ENCODE results near the gene CSAD. TPM values are rescaled to one million over a fixed set of nuclear protein-coding genes. Genes with fewer than 3 reads are reported as not detected.

CSAD gene
- total RNA-seq, 2 experiments from 2014 or later, result 25.8 to 26.9 TPM

GRCh38 chr12:53127169-53127568, 53.6 kb downstream of the CSAD start:
- CTCF ChIA-PET (ENCODE audit: unreplicated experiment), result no interaction called here
- no TSS peak for BruUV-seq (replicated peaks)
- POLR2A ChIA-PET, result no interaction called here
- no peak for DNase-seq (ENCODE audit: low spot score)
- H3K79me2 ChIP-seq (ENCODE audit: insufficient read depth, low read depth, low read length), result no peaks in the 10 kb centered on the region
- no peaks in the 10 kb centered on the region for H3K9me2 ChIP-seq (ENCODE audit: insufficient read depth, low read length)
- H2AFZ ChIP-seq (ENCODE audit: low read length), result no peak overlapping the region
- intact Hi-C loops (cut with micrococcal nuclease; ENCODE audit: unreplicated experiment), result no loop called here
- H3K4me3 ChIP-seq (ENCODE audit: low read depth, low read length, poor library complexity, severe bottlenecking), result no peak overlapping the region
- no peaks in the 10 kb centered on the region for H3K36me3 ChIP-seq (ENCODE audit: insufficient read depth, low read length)
- H3K4me1 ChIP-seq (ENCODE audit: insufficient read depth, low read length, poor library complexity, severe bottlenecking), result no peaks in the 10 kb centered on the region
- H3K4me2 ChIP-seq (ENCODE audit: low read length), result no peak overlapping the region
- no peaks in the 10 kb centered on the region for H3K9me3 ChIP-seq (ENCODE audit: low read length)
- H4K20me1 ChIP-seq (ENCODE audit: insufficient read depth, low read length), result no peaks in the 10 kb centered on the region
- TF ChIP-seq EZH2phosphoT487 (IDR thresholded peaks at IDR 0.05; ENCODE audit: borderline replicate concordance, low read depth, low read length), result no peak
- no peak for TF ChIP-seq CTCF (conservative IDR thresholded peaks at IDR 0.05; ENCODE audit: low read length)
- H3K27ac ChIP-seq (ENCODE audit: low read depth, low read length, poor library complexity, severe bottlenecking), result no peak overlapping the region

- CTCF ChIA-PET (ENCODE audit: unreplicated experiment), result no interaction called here
Observed at GRCh38 chr12:53124352-53124723, 56.4 kb downstream of the CSAD start.

More at GRCh38 chr12:53124352-53124723, 56.4 kb downstream of the CSAD start:
- no peaks in the 10 kb centered on the region for H3K79me2 ChIP-seq (ENCODE audit: insufficient read depth, low read depth, low read length)
- H3K27ac ChIP-seq (ENCODE audit: low read depth, low read length, poor library complexity, severe bottlenecking), result no peak overlapping the region
- H3K9me2 ChIP-seq (ENCODE audit: insufficient read depth, low read length), result no peaks in the 10 kb centered on the region
- no peak overlapping the region for H2AFZ ChIP-seq (ENCODE audit: low read length)
- TF ChIP-seq EZH2phosphoT487 (IDR thresholded peaks at IDR 0.05; ENCODE audit: borderline replicate concordance, low read depth, low read length) (no peak), CTCF (conservative IDR thresholded peaks at IDR 0.05; ENCODE audit: low read length) (no peak)
- DNase-seq (ENCODE audit: low spot score), result no peak
- no peak overlapping the region for H3K4me3 ChIP-seq (ENCODE audit: low read depth, low read length, poor library complexity, severe bottlenecking)
- intact Hi-C loops (cut with micrococcal nuclease; ENCODE audit: unreplicated experiment), result no loop called here
- POLR2A ChIA-PET, result no interaction called here
- H3K36me3 ChIP-seq (ENCODE audit: insufficient read depth, low read length), result no peaks in the 10 kb centered on the region
- no TSS peak for BruUV-seq (replicated peaks)
- H3K4me1 ChIP-seq (ENCODE audit: insufficient read depth, low read length, poor library complexity, severe bottlenecking), result no peaks in the 10 kb centered on the region
- no peak overlapping the region for H3K4me2 ChIP-seq (ENCODE audit: low read length)
- no peaks in the 10 kb centered on the region for H3K9me3 ChIP-seq (ENCODE audit: low read length)
- no peaks in the 10 kb centered on the region for H4K20me1 ChIP-seq (ENCODE audit: insufficient read depth, low read length)

All from OCI-LY7 (cell line).